HepG2 (cell line): Measurements from ENCODE around the gene KCNT2. TPM values are rescaled to one million over a fixed set of nuclear protein-coding genes. Genes with fewer than 3 reads are reported as not detected.

ENCODE experiments used
- FIP1L1 ChIP-seq: fragments of 200-400 bp; formaldehyde crosslinking; IDR thresholded peaks from 2 replicates; pipeline ENCODE4 v1.6.1; 2018; ENCODE audit warnings: low read depth, mild to moderate bottlenecking, low read length, moderate library complexity, borderline replicate concordance; ENCODE audit not compliant: insufficient read depth
- FOXJ3 ChIP-seq: sonication (generic); formaldehyde crosslinking; IDR thresholded peaks from 2 replicates; pipeline ENCODE4 v1.4.0; 2020; ENCODE audit warnings: missing genetic modification reagents, mild to moderate bottlenecking, borderline replicate concordance
- GTF3A ChIP-seq: sonication (generic); formaldehyde crosslinking; conservative IDR thresholded peaks from 2 replicates; pipeline ENCODE4 v1.4.0; 2020; ENCODE audit warnings: mild to moderate bottlenecking, missing genetic modification reagents
- MED1 ChIP-seq: sonication (generic); formaldehyde crosslinking; IDR thresholded peaks from 2 replicates; pipeline ENCODE4 v1.4.0; 2020; ENCODE audit warnings: missing genetic modification reagents
- SALL1 ChIP-seq: sonication (generic); formaldehyde crosslinking; IDR thresholded peaks from 2 replicates; pipeline ENCODE4 v1.8.0; 2022; ENCODE audit warnings: mild to moderate bottlenecking, missing genetic modification reagents
- ZFP36L2 ChIP-seq: sonication (generic); formaldehyde crosslinking; IDR thresholded peaks from 2 replicates; pipeline ENCODE4 v1.4.0; 2020; ENCODE audit warnings: missing genetic modification reagents
- ZNF205 ChIP-seq: IDR thresholded peaks from 2 replicates; pipeline ENCODE4 v1.6.1; 2018; ENCODE audit warnings: missing biosample characterization, missing genetic modification reagents
- polyA plus RNA-seq, 8 experiments: library from polyadenylated mRNA; depleted of rRNA in 3 of 8; stranded (reverse) in 7 of 8; unstranded in 1 of 8; fragments of >200 nt; fragmentation: Illumina TruSeq in 4 of 8; extraction: Trizol in 4 of 8; gene quantifications; 2 replicates each; pipeline versions ENCODE4 v1.2.1 to v1.2.3, GENCODE V29; 2011 to 2016; ENCODE audit warnings: low read depth in 4 of 8, missing spikeins in 1 of 8, mixed read lengths in 1 of 8; ENCODE audit not compliant: insufficient read depth in 1 of 8
- total RNA-seq, 5 experiments: library from RNA; depleted of rRNA; stranded (reverse); fragments of >200 nt; fragmentation: Illumina TruSeq; extraction: Trizol; gene quantifications; 2 replicates each; pipeline ENCODE4 v1.2.3, GENCODE V29; 2016; ENCODE audit warnings: low read depth in 1 of 5
- TF ChIP-seq, protein P1 (sequence below): sonication (generic); formaldehyde crosslinking; IDR thresholded peaks from 2 replicates; pipeline ENCODE4 v1.5.1; 2020; ENCODE audit warnings: mild to moderate bottlenecking, missing genetic modification reagents, borderline replicate concordance
- TF ChIP-seq, protein P2 (sequence below): IDR thresholded peaks from 2 replicates; pipeline ENCODE4 v1.4.0; 2020; ENCODE audit warnings: mild to moderate bottlenecking, missing genetic modification reagents

Gene KCNT2
- total and polyA plus RNA-seq, 2 of the 13 experiments (the other 11 are each of a cell fraction or from before 2014, with no cell fraction given), result not detected

DNA sequence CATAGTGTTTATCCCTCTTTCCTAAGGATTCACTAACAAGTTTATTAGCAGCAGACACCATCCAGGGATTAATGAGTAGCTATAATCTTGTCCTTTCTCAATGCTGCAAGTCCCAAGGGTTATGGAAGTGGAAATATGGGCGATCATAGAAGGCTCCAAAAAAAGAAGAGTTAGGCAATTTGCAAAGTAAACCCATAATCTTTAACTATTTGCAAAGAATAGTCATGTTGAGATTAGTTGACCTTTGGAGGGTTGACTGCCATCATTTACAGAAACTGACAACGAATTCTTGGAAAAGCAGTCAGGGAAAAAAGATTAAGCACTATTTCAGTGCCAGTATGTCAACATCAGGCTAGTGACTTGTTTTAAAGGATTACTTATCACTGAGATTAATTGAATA is 169.9 kb downstream of the KCNT2 start (continued):
- TF ChIP-seq, protein P1, sequence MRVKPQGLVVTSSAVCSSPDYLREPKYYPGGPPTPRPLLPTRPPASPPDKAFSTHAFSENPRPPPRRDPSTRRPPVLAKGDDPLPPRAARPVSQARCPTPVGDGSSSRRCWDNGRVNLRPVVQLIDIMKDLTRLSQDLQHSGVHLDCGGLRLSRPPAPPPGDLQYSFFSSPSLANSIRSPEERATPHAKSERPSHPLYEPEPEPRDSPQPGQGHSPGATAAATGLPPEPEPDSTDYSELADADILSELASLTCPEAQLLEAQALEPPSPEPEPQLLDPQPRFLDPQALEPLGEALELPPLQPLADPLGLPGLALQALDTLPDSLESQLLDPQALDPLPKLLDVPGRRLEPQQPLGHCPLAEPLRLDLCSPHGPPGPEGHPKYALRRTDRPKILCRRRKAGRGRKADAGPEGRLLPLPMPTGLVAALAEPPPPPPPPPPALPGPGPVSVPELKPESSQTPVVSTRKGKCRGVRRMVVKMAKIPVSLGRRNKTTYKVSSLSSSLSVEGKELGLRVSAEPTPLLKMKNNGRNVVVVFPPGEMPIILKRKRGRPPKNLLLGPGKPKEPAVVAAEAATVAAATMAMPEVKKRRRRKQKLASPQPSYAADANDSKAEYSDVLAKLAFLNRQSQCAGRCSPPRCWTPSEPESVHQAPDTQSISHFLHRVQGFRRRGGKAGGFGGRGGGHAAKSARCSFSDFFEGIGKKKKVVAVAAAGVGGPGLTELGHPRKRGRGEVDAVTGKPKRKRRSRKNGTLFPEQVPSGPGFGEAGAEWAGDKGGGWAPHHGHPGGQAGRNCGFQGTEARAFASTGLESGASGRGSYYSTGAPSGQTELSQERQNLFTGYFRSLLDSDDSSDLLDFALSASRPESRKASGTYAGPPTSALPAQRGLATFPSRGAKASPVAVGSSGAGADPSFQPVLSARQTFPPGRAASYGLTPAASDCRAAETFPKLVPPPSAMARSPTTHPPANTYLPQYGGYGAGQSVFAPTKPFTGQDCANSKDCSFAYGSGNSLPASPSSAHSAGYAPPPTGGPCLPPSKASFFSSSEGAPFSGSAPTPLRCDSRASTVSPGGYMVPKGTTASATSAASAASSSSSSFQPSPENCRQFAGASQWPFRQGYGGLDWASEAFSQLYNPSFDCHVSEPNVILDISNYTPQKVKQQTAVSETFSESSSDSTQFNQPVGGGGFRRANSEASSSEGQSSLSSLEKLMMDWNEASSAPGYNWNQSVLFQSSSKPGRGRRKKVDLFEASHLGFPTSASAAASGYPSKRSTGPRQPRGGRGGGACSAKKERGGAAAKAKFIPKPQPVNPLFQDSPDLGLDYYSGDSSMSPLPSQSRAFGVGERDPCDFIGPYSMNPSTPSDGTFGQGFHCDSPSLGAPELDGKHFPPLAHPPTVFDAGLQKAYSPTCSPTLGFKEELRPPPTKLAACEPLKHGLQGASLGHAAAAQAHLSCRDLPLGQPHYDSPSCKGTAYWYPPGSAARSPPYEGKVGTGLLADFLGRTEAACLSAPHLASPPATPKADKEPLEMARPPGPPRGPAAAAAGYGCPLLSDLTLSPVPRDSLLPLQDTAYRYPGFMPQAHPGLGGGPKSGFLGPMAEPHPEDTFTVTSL (CRISPR knock-in tag), result peak; percentile 87
- TF ChIP-seq FOXJ3 (CRISPR knock-in tag), result peak; percentile 93
- TF ChIP-seq GTF3A (CRISPR knock-in tag), result no peak
- no peak for TF ChIP-seq FIP1L1
- TF ChIP-seq, protein P2, sequence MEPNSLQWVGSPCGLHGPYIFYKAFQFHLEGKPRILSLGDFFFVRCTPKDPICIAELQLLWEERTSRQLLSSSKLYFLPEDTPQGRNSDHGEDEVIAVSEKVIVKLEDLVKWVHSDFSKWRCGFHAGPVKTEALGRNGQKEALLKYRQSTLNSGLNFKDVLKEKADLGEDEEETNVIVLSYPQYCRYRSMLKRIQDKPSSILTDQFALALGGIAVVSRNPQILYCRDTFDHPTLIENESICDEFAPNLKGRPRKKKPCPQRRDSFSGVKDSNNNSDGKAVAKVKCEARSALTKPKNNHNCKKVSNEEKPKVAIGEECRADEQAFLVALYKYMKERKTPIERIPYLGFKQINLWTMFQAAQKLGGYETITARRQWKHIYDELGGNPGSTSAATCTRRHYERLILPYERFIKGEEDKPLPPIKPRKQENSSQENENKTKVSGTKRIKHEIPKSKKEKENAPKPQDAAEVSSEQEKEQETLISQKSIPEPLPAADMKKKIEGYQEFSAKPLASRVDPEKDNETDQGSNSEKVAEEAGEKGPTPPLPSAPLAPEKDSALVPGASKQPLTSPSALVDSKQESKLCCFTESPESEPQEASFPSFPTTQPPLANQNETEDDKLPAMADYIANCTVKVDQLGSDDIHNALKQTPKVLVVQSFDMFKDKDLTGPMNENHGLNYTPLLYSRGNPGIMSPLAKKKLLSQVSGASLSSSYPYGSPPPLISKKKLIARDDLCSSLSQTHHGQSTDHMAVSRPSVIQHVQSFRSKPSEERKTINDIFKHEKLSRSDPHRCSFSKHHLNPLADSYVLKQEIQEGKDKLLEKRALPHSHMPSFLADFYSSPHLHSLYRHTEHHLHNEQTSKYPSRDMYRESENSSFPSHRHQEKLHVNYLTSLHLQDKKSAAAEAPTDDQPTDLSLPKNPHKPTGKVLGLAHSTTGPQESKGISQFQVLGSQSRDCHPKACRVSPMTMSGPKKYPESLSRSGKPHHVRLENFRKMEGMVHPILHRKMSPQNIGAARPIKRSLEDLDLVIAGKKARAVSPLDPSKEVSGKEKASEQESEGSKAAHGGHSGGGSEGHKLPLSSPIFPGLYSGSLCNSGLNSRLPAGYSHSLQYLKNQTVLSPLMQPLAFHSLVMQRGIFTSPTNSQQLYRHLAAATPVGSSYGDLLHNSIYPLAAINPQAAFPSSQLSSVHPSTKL, result peak; percentile 96
- TF ChIP-seq SALL1 (CRISPR knock-in tag), result peak; percentile 72; the same call in 1 of the 2 replicates
- TF ChIP-seq MED1 (CRISPR knock-in tag), result peak; percentile 81
- no peak for TF ChIP-seq ZFP36L2
- 0 out of 2 replicates have a peak, but pooled peaks have one; percentile 48 for TF ChIP-seq ZNF205 (CRISPR knock-in tag)
